GM19397 (cell line): Measurements from ENCODE around the gene IER3.
"Not testable (repeated sequence)": the region's sequence is repeated elsewhere in the genome, so short reads cannot be mapped to it uniquely, and the experiment has no call there.

Source experiments
- ATAC-seq: cut with Tn5 transposase; IDR thresholded peaks from one replicate; pipeline ENCODE4 v1.9.1; 2021; ENCODE audit warnings: mild to moderate bottlenecking, moderate library complexity; ENCODE audit not compliant: unreplicated experiment

Gene IER3

DNA sequence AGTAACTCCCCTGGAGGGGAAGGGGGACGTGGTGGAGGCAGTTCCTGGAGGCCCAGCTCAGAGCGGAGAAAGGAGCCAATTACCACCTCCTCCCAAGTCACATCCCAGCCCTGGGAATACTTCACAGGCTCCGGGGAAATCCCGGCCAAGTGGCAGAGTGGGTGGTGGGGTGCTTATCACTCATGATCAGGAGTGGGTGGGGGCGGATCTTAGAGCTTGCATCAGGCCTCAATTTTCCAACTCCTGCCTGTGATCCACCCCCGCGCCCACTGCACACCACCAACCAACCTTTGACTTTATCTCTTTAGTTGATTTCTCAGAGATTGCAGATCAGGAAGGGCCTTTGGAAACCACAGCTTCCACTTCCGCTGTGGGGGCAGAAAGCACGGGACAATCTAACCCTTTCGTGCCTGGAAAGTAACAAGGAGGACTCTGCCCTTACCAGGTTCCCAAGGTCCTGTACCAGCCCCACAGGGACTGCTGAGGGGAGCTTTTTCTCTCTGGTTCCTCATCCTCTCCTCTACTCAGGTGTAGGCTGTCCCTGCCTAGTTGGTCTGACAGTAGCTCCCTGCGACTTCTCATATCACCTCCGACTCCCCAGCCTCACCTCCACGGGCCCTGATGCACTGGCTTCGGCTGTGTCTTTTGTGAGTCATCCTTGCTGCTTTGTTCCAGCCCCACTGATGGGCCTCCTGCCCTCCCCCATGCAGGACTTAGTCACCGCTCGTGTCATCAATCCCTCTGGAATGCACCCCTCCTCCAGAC, 24.9 kb upstream of the IER3 start:
- ATAC-seq, result no peak

DNA sequence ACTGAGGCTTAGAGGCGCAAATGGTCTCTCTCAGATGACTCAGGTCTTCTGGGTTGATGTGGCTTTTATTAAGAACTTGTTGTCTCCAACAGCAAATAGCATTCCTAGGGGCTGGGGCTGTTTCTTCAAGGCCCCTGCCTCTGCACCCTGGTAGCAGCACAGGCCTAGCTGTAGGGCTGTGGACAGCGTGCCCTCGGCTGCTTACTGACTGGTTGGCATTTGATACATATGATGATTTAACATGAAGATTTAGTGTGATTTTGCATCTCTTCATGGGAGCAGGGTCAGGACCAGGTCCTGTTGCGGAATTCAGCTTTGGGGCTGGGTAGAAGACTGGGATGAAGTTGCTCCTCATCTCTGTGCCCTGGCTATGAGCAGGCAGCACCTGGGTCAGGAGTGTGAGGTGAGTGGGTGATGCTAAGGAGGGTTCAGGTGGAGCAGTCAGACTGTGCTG, 24.3 kb upstream of the IER3 start:
- ATAC-seq, result no peak

DNA sequence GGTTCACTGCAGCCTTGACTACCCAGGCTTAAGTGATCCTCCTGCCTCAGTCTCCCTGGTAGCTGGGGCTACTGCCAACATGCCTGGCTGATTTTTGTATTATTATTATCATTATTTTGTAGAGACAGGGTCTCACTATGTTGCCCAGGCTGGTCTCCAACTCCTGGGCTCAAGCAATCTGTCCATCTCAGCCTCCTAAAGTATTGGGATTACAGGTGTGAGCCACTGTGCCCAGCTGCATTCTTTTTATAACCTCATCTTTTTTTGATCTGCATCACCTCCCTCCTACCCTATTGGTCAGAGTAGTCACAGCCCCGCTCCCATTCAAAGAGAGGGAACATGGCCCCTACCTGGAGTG, 23.6 kb upstream of the IER3 start:
- ATAC-seq, result no peak

DNA sequence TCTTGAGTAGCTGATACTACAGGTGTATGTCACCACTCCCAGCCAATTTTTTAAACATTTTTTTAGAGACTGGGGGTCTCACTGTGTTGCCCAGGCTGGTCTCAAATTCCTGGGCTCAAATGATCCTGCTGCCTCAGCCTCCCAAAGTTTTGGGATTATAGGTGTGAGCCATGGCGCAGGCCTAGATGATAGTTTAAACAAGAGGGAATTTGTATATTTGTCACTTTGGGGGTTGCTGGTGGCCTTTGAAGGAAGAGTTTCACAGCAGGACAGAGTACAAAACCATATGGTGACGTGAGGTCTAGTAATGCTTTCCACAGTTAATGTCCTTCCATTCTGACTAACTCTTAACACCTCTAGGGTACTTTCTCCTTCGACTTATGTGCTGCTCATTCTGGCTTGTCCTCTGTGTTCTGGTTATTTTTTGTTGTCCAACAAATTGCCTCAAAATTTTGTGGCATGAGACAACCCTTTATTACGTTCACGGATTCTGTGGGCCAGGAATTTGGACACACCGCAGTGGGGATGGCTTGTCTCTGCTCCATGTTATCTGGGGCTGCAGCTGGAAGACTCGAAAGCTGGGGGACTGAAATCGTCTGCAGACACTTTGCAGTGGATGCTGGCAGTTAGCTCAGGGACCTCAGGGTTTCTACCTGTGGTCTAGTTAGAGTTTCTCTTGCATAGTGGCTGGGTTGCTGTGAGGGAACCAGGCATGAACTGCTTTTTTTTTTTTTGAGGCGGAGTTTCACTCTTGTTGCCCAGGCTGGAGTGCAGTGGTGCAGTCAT, 23.0 kb upstream of the IER3 start:
- no peak for ATAC-seq

DNA sequence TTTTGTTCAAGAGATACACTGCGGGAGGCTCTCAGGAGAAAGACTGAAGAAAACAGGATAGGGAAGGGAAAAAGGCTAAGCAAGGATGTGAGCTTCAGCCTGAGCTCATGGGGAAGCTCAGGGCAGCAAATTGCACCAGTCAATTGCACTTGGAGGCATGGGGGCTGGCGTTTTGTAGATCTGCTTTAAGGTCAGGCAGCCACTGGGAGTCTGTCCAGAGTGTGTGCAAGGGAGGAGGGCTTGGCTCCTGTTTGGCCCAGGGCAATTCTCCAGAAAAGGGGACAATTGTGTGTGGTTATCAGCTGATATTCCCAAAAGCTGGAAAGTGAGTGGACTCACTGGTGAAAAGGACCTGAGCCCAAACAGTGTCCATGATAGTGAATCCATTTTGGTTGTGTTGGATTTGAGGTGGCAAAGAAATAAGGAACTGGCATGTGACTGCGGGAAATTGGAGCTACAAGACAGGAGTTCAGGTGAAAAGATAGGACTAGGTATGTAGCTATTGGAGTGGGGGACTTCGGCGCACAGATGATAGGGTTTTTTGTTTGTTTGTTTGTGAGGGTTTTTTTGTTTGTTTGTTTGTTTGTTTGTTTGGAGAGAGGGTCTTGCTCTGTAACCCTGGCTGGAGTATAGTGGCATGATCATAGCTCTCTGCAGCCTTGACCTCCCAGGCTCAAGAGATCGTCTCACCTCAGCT, 22.3 kb upstream of the IER3 start:
- ATAC-seq, result no peak

DNA sequence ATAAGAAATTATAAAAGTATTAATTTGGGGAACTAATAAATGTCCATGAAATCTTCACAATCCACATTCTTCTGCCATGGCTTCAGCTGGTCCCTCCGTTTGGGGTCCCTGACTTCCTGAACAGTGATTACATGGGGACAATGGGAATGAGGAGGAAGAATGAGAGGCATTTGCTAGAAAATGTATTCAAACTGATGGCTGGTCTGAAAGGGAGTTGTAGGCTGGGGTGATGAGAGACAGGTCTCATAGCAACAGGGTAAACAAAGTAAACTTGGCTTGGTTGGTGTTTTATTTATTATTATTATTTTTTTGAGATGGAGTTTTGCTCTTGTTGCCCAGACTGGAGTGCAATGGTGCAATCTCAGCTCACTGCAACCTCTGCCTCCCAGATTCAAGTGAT, 21.1 kb upstream of the IER3 start:
- not testable (repeated sequence) for ATAC-seq

DNA sequence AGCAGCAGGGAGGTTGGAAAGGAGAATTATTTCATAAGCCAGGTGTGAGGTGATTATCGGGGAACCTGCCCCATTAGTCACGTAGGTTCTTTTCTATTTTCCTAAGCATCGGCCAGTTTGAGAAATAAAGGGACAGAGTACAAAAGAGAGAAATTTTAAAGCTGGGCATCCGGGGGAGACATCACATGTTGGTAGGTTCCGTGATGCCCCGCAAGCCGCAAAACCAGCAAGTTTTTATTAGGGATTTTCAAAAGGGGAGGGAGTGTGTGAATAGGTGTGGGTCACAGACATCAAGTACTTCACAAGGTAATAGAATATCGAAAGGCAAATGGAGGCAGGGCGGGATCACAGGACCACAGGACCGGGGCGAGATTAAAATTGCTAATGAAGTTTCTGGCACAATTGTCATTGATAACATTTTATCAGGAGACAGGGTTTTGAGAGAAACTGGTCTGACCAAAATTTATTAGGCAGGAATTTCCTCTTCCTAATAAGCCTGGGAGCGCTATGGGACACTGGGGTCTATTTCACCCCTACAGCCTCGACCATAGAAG, 20.2 kb upstream of the IER3 start:
- not testable (repeated sequence) for ATAC-seq

DNA sequence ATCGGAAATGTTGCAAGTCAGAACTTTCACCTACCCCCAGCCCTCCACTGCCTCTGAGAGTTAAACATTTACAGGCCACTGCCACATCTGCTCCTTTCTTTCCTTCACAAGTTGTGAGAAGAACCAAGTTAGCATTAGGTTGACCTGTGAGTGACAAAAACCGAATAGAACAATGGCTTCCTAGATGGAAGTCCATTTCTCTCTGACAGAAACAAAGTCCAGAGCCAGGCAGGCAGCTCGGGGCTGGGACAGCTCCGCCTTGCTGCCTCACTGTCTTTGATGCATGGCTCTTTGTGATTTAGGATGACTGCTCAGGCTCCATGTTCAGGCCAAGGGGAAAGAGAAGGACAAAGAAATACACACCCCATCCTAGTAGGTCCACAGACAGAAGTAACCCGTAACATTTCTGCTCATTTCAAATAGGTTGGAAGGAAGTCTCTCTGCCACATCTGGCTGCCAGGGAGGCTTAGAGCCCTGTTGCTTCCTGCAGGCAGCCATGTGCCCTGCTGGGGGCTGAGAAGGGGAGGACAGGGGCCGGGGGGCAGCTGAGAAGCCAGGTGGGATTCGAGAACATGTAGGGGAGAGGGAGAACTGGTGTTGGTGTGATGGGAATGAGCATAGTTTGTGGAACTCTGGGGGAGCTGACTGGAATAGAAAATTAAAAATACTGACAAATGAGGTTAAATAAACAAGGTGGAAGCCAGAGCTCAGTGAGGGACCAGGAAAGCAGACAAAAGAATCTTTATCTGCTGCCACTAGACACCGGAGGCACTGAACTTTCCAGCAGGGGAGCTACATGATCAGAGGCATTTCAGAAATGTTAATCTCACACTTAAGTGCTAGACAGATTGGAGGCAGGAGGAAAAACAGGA, 19.5 kb upstream of the IER3 start:
- no peak for ATAC-seq

DNA sequence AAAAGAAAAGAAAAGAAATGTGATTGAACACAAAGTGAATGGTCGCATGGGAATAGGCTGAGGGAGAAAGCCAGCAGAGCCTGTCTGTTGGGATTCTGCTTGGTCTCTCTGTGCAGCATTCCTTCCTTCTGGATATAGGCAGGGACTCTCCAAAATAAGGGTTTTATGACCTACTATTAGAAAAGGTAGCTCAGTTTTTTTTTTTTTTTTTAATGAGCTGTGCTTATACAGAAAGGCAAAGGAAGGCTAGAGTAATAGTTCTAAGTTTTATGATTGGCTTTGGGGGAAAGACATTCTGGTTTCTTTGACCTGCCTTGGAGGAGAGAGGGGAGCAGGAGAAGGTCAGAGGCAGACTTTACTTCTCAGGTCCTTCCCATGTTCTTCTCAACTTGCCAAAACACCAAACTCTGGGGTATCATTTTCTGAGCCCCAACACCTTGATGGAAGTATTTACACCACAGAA, 18.8 kb upstream of the IER3 start:
- ATAC-seq, result no peak

DNA sequence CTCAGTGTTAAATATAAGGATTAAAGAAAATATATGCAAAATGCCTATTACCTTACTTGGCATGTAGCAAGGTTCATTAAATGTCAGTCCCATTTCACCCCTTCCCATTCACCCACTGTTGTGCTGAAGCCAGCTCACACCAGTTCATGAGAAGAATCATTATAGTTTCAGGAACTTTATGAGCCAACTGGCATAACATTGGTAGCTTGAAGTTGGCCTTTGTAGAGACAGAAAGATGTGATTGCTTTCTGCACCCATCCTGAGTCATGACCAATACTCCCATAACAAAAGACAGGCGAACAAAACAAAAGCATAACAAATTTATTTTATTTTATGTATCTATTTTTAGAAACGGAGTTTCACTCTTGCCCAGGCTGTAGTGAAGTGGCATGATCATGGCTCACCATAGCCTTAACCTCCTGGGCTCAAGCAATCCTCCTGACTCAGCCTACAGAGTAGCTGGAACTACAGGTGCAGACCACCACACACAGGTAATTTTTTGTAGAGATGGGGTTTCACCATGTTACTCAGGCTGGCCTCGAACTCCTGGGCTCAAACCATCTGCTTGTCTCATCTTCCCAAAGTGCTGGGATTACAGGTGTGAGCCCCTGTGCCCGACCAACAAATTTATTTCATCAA, 17.6 kb upstream of the IER3 start:
- ATAC-seq, result no peak

DNA sequence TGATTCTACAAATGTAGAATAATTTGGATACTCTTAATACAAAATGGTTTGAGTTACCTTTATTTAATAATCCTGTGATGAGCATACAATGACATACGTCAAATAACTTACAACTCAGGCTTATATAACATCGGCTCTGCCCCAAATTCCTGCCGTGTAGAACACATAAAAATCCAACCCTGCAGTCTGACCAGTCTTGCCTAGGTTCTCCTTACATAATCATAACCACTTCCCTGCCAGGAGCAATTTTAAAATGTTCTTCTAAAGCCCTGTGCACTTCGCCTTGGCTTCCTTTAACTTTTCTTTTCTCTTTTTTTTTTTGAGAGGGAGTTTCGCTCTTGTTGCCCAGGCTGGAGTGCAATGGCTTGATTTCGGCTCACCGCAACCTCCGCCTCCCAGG, 16.2 kb upstream of the IER3 start:
- no peak for ATAC-seq

DNA sequence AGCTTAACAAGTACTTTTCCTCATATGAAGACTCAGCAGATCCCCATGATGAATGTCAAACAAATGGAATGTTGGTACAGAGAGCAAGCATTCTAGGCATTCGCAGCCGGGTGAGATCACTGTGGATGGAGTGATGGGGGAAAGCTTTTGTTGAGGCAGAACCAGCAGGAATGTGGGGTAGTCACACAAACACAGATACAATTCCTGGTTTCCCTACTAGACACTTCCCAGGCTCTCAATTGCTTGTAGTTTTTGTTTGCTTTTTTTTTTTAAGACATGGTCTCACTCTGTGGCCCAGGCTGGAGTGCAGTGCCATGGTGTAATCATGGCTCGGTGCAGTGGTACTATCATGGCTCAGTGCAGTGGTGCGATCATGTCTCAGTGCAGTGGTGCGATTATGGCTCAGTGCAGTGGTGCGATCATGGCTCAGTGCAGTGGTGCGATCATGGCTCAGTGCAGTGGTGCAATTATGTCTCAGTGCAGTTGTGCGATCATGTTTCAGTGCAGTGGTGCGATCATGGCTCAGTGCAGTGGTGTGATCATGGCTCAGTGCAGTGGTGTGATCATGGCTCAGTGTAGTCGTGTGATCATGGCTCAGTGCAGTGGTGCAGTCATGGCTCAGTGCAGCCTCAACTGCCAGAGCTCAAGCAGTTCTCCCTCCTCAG, 15.4 kb upstream of the IER3 start:
- ATAC-seq, result no peak

DNA sequence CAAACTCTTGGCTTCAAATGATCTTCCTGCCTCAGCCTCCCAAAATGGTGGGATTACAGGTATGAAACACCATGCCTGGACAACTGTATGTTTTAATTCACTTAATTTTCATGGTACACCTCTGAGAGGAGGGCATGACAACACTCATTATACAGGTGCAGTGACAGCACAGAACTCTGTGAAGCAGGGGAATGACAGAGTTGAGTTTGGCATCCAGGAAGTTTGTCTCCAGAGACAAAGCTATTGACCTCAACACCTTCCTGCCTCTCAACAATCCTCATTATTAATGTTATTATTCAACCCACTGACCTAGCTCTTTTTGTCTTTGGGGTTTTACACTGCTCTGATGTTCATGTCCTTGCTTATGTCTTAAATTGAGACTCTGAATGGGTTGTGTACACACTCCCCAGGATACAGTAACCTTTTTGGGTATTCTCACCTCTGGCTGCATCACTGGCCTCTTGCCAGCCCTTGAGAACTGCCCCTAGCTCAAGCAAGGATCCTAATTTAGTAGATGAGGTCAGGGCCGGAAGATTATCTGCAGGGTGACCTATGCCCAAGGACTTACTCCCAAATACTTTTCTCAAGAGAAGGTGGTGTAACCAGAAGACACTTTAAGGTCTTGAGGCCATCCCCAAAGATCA, 13.0 kb upstream of the IER3 start:
- ATAC-seq, result no peak

DNA sequence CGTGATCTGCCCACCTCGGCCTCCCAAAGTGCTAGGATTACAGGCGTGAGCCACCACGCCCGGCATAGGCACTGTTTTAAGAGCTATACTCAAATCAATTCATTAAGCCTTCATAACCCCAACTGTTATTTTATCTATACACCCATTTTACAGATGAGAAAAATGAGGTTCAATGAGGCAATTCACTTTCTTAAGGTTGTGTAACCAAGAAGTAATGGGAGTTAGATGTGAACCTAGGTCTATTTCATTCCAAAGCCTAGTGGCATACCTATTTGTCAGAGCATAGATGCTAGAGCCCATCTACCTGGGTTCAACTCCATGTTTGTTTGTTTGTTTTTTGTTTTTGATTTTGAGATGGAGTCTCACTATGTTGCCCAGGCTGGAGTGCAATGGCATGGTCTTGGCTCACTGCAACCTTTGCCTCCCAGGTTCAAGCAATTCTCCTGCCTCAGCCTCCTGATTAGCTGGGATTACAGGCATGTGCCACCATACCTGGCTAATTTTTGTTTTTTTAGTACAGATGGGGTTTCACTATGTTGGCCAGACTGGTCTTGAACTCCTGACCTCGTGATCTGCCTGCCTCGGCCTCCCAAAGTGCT, 12.2 kb upstream of the IER3 start:
- ATAC-seq, result not testable (repeated sequence)

DNA sequence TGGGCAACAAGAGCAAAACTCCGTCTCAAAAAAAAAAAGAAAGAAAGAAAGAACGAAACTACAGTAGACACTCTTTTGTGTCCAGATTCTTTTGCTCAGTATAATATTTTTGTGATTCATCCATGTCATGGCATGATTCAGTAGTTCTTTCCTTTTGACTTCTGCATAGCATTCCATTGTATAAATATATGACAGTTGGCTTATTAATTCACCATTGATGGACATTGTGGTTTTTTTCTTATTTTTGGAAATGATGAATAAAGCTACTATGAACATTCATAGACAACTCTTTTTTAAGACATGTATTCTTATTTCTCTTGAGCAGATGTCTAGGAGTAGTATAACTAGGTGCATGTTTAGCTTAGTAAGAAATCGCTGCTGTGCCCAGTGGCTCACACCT, 10.3 kb upstream of the IER3 start:
- ATAC-seq, result no peak

DNA sequence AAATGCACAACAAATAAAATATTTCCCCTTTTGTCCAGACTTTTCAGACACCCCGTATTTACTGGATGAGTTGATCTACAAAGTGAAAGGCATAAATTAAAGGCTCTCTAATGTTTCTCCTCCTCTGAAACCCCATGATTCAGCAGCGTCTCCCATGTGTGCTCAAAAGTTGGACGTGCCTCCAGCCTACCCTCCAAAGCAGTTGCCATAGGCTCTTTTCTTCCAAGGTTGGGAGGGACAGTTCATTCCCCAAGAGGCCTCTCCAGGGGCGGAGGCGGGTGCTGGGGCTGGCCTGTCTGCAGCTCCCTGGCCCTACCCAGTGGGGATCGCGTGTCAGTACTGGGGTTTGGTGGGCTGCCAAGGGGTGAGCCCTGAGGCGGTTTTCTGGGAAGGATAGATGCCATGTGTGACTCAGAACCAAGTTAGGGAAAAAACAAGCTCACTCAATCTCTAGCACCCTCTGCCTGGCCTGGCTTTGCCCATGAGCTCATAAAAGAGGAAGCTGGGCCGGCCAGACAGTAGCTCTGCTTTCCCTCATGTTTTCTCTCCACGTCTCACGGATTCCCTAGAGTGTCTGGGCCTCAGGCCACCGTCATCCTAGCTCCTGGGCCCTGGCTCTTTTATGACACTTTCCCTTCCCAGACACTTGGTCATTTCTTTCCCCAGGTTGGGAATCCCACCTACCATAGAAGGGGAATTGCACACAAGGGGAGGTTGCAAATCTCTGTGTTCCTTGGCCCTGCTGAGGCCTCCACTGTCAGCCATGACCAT, 8.0 kb upstream of the IER3 start:
- ATAC-seq, result no peak

DNA sequence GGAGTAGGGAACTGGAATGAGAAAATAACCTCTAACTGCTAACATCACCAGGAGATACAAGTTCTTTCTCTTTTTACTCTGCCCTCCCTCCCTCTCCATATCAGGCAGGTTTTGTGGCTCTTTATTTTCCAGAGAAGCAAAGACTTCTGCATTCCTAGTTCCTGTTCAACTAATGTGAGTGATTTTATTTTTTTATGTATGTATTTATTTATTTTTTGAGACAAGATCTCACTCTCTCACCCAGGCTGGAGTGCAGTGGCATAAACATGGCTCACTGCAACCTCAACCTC, 6.0 kb upstream of the IER3 start:
- no peak for ATAC-seq
